C4-2B (cell line): ENCODE results near the gene CIART.

Source experiments
- CTCF ChIP-seq: fragments of 450-650 bp; conservative IDR thresholded peaks from 2 replicates; pipeline ENCODE4 v1.5.1; 2017; ENCODE audit warnings: mild to moderate bottlenecking
- ZFX ChIP-seq: fragments of 450-650 bp; IDR thresholded peaks from 2 replicates; pipeline ENCODE4 v1.6.1; 2017

GRCh38 chr1:150309758-150310508 is 27.6 kb downstream of the CIART start:
- TF ChIP-seq CTCF: no peak
- TF ChIP-seq ZFX: no peak
